Subcutaneous adipose tissue (tissue), 4 donors: ENCODE data around the gene PAK5. TPM values are rescaled to one million over a fixed set of nuclear protein-coding genes. Genes with fewer than 3 reads are reported as not detected.

Experiments used
- total RNA-seq, 4 donors: library from RNA; depleted of rRNA; stranded (reverse); fragments of >200 nt; gene quantifications; one replicate each; pipeline ENCODE4 v1.1.0, GENCODE V29; 2016
- TF ChIP-seq, protein P1 (sequence below): fragments of 450-650 bp; IDR thresholded peaks from one replicate; pipeline ENCODE4 v1.5.1; 2016; ENCODE audit warnings: low read depth, mild to moderate bottlenecking, control low read depth, antibody characterized with exemption, moderate library complexity

PAK5 gene
- total RNA-seq, 4 donors from 2014 or later: not detected

DNA sequence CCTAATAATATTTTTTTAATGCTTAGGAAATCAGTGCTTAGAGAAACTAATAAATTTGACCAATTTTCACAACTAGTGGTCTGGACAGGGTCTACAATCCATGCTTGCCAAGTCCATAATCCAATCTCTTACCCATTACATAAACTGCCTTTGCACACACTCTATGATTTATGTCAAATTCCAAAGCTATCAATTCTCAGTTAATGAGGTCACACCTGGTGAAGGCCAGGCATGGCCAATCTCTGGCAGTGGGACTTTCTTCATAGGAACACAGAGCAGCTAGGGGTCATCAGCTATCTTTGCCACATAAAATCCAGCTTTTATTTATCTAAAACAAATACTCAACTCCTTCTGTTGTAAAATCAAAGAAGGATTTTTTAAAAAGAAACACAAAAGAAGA lies 21.2 kb downstream of the PAK5 start:
- TF ChIP-seq, protein P1, sequence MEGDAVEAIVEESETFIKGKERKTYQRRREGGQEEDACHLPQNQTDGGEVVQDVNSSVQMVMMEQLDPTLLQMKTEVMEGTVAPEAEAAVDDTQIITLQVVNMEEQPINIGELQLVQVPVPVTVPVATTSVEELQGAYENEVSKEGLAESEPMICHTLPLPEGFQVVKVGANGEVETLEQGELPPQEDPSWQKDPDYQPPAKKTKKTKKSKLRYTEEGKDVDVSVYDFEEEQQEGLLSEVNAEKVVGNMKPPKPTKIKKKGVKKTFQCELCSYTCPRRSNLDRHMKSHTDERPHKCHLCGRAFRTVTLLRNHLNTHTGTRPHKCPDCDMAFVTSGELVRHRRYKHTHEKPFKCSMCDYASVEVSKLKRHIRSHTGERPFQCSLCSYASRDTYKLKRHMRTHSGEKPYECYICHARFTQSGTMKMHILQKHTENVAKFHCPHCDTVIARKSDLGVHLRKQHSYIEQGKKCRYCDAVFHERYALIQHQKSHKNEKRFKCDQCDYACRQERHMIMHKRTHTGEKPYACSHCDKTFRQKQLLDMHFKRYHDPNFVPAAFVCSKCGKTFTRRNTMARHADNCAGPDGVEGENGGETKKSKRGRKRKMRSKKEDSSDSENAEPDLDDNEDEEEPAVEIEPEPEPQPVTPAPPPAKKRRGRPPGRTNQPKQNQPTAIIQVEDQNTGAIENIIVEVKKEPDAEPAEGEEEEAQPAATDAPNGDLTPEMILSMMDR: no peak

DNA sequence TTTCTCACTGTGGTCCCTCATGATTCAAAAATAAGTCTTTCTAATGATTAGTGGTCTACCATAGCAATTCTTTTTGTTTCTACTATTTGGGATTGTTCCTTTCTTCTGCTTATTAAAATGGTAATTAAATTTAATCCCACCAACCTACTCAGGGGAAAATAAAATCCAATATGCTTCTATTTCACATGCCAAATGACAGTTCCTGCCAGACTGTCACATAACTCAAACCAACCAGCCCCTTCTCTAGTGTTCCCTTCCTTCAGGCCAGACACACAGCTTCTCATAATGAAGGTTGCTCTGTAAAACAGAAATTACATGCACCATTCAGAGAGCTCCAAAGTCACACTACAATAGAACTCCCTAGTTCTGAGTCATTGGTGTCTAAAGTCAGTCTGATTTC lies 23.2 kb downstream of the PAK5 start:
- TF ChIP-seq, protein P1: no peak

DNA sequence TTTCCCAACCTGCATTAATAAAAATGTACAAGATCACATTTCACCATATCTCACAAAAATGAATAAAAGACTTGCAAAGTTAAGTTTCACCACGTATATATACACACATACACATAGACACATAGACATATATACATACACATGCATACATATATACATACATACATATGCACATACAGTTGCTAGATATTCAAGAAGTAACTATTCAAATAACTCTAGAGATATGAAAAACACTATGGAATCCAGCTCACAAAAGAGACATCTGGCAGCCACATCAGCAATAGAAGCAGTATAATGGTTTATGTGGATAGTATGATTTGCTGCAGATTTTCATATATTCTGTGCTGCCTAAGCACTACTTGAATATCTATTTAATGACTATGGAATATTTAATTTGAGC lies 28.1 kb downstream of the PAK5 start:
- TF ChIP-seq, protein P1: no peak

DNA sequence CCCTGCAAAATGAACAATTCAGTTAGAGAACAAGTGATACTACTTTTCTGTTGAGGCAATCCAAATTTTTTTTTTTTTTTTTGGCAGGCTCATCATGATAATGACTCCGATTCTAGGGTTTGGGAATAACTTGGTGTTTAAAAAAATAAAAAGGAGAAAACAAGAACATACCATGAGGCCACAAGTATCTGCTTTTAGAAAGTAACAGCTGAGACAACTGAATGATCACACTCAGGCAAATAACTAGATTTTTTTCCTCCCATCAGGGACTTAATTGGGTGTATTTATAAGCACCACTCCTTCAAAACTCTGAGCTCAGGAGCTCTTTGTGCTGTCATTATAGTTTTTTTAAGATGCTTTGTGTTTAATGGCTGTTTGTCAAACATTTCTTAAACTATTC lies 29.6 kb downstream of the PAK5 start:
- TF ChIP-seq, protein P1: no peak

DNA sequence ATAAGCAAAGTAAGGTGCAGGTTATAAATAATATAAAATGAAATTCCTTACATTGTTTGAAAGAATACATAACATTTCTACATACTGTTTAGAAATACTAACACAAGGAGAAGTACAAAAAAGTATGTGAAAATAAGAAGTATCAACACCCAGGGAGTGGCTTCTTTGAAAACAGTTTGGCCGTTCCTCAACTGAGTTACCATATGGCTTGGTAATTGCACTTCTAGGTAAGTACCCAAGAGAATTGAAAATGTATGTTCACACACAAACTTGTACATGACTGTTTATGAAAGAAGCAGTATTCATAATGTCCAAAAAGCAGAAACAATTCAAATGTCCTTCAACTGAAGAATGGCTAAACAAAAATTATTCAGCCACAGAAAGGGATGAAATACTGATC lies 30.7 kb downstream of the PAK5 start:
- TF ChIP-seq, protein P1: no peak

DNA sequence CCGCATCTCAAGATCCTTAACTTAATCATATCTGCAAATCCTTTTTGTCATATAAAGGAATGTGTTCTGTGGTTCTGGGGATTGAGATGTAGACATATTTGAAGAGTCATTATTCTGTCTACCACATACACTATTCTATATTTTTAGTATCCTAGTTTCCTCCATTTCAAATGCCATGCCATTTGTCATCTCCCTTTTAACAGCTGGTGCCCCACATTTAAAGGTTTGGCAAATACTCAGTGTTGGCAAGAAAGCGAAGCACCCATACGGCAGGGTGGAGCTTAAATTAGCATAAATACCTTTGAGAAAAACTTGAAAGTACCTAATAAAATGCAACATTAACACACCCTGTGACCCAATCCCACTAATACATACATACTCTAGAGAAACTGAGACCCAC lies 31.7 kb downstream of the PAK5 start:
- TF ChIP-seq, protein P1: no peak

DNA sequence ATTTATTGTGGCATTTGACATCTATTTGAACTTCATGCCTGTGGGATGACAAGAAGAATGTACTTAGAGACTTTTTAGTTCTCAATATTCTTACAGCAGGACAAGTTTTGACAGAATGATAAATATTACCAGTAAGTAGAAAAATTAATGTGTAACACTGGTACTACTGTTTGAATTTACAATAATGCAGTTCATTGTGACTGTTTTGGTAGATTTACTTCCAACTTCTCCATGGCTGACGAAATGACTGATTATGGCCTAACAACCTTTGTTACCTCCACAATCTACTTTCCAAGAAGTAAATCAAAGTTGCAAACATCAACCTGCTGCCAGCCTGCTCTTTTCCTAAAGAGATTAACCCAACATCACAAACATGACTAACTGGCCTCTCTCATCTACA lies 38.5 kb downstream of the PAK5 start:
- TF ChIP-seq, protein P1: no peak
